Activated T-helper 9 cell treated with anti-CD3 and anti-CD28 coated beads, Interleukin-2, amount 50 U/mL, for 16 hours (primary cell): Measurements from ENCODE around the gene OR10P1.

Experiments
- DNase-seq: peaks from one replicate; pipeline ENCODE4 v3.0.0-alpha.2; 2020; ENCODE audit warnings: low read depth

OR10P1 gene

DNA sequence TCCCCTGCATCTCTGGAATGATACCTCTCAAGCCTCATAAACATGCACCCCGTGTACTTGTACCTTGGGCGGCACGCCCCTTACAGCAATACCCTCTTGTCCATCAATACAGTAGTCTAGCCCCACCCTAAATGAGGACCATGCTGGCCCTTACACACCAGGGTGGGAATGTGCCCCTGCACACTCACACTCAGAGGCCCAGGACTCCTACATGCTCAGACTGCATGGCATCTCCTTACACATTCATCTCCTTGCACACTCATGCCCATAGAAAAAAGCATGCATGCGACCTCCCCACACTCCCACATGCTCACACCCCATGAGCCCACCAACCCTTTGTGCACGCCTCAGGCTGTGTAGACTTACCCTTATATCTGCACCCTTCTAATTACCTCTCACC is 49.0 kb downstream of the OR10P1 start:
- DNase-seq = no peak

DNA sequence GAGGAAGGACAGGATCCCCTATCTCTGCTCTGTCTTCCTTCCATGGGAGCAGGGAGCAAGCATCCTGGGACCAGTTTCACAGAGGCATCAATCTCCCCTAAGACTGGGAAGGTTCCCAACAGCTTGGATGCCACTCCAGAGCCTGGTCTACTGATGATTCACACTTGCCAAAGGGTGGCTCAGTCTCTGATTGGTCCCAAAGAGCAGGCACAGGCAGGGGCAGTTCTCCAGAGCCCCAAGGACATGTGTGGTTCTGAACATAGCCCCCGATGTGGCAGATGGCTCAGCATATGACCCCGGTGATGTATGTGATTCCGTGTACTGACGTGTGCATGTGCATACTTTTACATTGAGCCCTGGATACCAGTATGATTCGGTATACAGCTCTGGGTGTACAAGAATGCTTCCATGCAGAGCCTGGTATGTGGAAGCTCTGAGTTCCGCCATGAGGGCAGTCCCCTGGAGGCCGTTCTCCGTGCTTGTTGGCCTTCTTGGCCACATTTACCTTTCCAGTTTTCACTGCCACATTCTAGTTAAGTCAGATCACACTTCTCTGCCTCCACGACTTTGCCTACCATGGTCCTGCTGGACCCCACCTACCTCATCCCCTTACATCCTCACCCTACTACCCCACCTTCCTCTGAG is 49.8 kb downstream of the OR10P1 start:
- DNase-seq = no peak
